ENCODE measurements around the gene SAMD4B.
A peak's percentile ranks its signal among the peaks of the same experiment; 100 is the strongest.
"Not testable (repeated sequence)": the region's sequence is repeated elsewhere in the genome, so short reads cannot be mapped to it uniquely, and the experiment has no call there.

SAMD4B gene

GRCh38 chr19:39332738-39333137 lies 9.5 kb upstream of the SAMD4B start:
- not testable (repeated sequence) for H3K9me3 Mint-ChIP-seq; ATAC-seq (replicated peaks); H3K27me3 Mint-ChIP-seq; DNase-seq
- H3K4me3 Mint-ChIP-seq = peak overlapping the region; percentile 99
- H3K36me3 Mint-ChIP-seq (ENCODE audit: insufficient read depth) = peaks cover 71% of the 10 kb centered on the region
- H3K4me1 Mint-ChIP-seq (ENCODE audit: low read depth in 2 of 2) = peaks cover 46 to 54% of the 10 kb centered on the region in 2 donors
- peak overlapping the region in 1 of 2 donors; percentile 32 for H3K27ac Mint-ChIP-seq

- peaks cover 64% of the 10 kb centered on the region for H3K36me3 Mint-ChIP-seq (ENCODE audit: insufficient read depth)
- no peak overlapping the region for H3K27ac Mint-ChIP-seq
- no peak for DNase-seq
- H3K4me3 Mint-ChIP-seq = peak overlapping the region; percentile 99
- H3K27me3 Mint-ChIP-seq = no peaks in the 10 kb centered on the region
- peaks cover 43 to 47% of the 10 kb centered on the region in 2 donors for H3K4me1 Mint-ChIP-seq (ENCODE audit: low read depth in 2 of 2)
- H3K9me3 Mint-ChIP-seq = no peaks in the 10 kb centered on the region
- ATAC-seq (replicated peaks) = no peak
These were observed 8.7 kb upstream of the SAMD4B start for GRCh38 chr19:39333507-39333906.

- DNase-seq (no peak), ATAC-seq (replicated peaks) (no peak)
- Mint-ChIP-seq H3K9me3 (no peaks in the 10 kb centered on the region), H3K27me3 (no peaks in the 10 kb centered on the region), H3K36me3 (ENCODE audit: insufficient read depth) (peaks cover 55% of the 10 kb centered on the region), H3K4me1 (ENCODE audit: low read depth in 2 of 2) (peaks cover 35 to 37% of the 10 kb centered on the region in 2 donors), H3K27ac (peak overlapping the region; percentile 97 to 99), H3K4me3 (peak overlapping the region; percentile 99)
These were observed 7.7 kb upstream of the SAMD4B start for GRCh38 chr19:39334444-39334976.

- Mint-ChIP-seq H3K27ac (peak overlapping the region; percentile 97 to 99), H3K36me3 (ENCODE audit: insufficient read depth) (peaks cover 51% of the 10 kb centered on the region), H3K4me1 (ENCODE audit: low read depth in 2 of 2) (peaks cover 31 to 37% of the 10 kb centered on the region in 2 donors), H3K4me3 (peak overlapping the region; percentile 99), H3K27me3 (no peaks in the 10 kb centered on the region), H3K9me3 (no peaks in the 10 kb centered on the region)
- ATAC-seq (replicated peaks) (peak; percentile 40), DNase-seq (no peak)
These were observed 7.1 kb upstream of the SAMD4B start for GRCh38 chr19:39335168-39335548.

- H3K9me3 Mint-ChIP-seq = no peaks in the 10 kb centered on the region
- H3K4me3 Mint-ChIP-seq = peak overlapping the region; percentile 99
- DNase-seq (no peak), ATAC-seq (replicated peaks) (no peak)
- H3K36me3 Mint-ChIP-seq (ENCODE audit: insufficient read depth) = peaks cover 44% of the 10 kb centered on the region
- H3K4me1 Mint-ChIP-seq (ENCODE audit: low read depth in 2 of 2) = peaks cover 33 to 45% of the 10 kb centered on the region in 2 donors
- H3K27me3 Mint-ChIP-seq = no peaks in the 10 kb centered on the region
- H3K27ac Mint-ChIP-seq = peak overlapping the region; percentile 97 to 99
These were observed 5.7 kb upstream of the SAMD4B start for GRCh38 chr19:39336483-39336882.

- Mint-ChIP-seq H3K9me3 (no peaks in the 10 kb centered on the region), H3K4me1 (ENCODE audit: low read depth in 2 of 2) (peaks cover 42 to 57% of the 10 kb centered on the region in 2 donors), H3K27ac (peak overlapping the region; percentile 28 to 42), H3K27me3 (no peaks in the 10 kb centered on the region), H3K36me3 (ENCODE audit: insufficient read depth) (peaks cover 26% of the 10 kb centered on the region), H3K4me3 (no peak overlapping the region)
- DNase-seq (no peak), ATAC-seq (replicated peaks) (no peak)
These were observed 2.5 kb upstream of the SAMD4B start for GRCh38 chr19:39339674-39340073.

GRCh38 chr19:39340156-39340555 lies 2.1 kb upstream of the SAMD4B start:
- H3K9me3 Mint-ChIP-seq; H3K27me3 Mint-ChIP-seq; ATAC-seq (replicated peaks); DNase-seq: not testable (repeated sequence)
- H3K36me3 Mint-ChIP-seq (ENCODE audit: insufficient read depth) = peaks cover 24% of the 10 kb centered on the region
- peak overlapping the region in 1 of 2 donors; percentile 42 for H3K27ac Mint-ChIP-seq
- H3K4me3 Mint-ChIP-seq = peak overlapping the region; percentile 95 to 97
- peaks cover 41 to 57% of the 10 kb centered on the region in 2 donors for H3K4me1 Mint-ChIP-seq (ENCODE audit: low read depth in 2 of 2)

GRCh38 chr19:39341129-39341718 lies 997 bp upstream of the SAMD4B start:
- ATAC-seq (replicated peaks) (no peak), DNase-seq (no peak)
- Mint-ChIP-seq H3K4me1 (ENCODE audit: low read depth in 2 of 2) (peaks cover 41 to 57% of the 10 kb centered on the region in 2 donors), H3K36me3 (ENCODE audit: insufficient read depth) (peaks cover 16% of the 10 kb centered on the region), H3K27ac (peak overlapping the region; percentile 91 to 92), H3K9me3 (no peaks in the 10 kb centered on the region), H3K27me3 (no peaks in the 10 kb centered on the region), H3K4me3 (peak overlapping the region; percentile 95 to 97)

- Mint-ChIP-seq H3K9me3 (no peaks in the 10 kb centered on the region), H3K36me3 (ENCODE audit: insufficient read depth) (peaks cover 16% of the 10 kb centered on the region), H3K27me3 (no peaks in the 10 kb centered on the region), H3K27ac (peak overlapping the region; percentile 91 to 95), H3K4me1 (ENCODE audit: low read depth in 2 of 2) (peaks cover 46 to 62% of the 10 kb centered on the region in 2 donors), H3K4me3 (peak overlapping the region; percentile 78 to 85)
- no peak for ATAC-seq (replicated peaks)
- no peak for DNase-seq
These were observed 555 bp downstream of the SAMD4B start for GRCh38 chr19:39342647-39343305.

- Mint-ChIP-seq H3K27ac (peak overlapping the region; percentile 76 to 91), H3K36me3 (ENCODE audit: insufficient read depth) (peaks cover 18% of the 10 kb centered on the region), H3K4me1 (ENCODE audit: low read depth in 2 of 2) (peaks cover 51 to 66% of the 10 kb centered on the region in 2 donors), H3K4me3 (no peak overlapping the region), H3K27me3 (no peaks in the 10 kb centered on the region), H3K9me3 (no peaks in the 10 kb centered on the region)
- ATAC-seq (replicated peaks) = no peak
- no peak for DNase-seq
These were observed 3.7 kb downstream of the SAMD4B start for GRCh38 chr19:39345956-39346355.

GRCh38 chr19:39347332-39348164 lies 5.3 kb downstream of the SAMD4B start:
- Mint-ChIP-seq H3K4me1 (ENCODE audit: low read depth in 2 of 2) (peaks cover 42 to 63% of the 10 kb centered on the region in 2 donors), H3K4me3 (no peak overlapping the region), H3K36me3 (ENCODE audit: insufficient read depth) (peaks cover 18% of the 10 kb centered on the region), H3K9me3 (no peaks in the 10 kb centered on the region), H3K27me3 (no peaks in the 10 kb centered on the region), H3K27ac (peak overlapping the region; percentile 15 to 45)
- ATAC-seq (replicated peaks) (no peak), DNase-seq (no peak)

- Mint-ChIP-seq H3K36me3 (ENCODE audit: insufficient read depth) (peaks cover 28% of the 10 kb centered on the region), H3K27me3 (no peaks in the 10 kb centered on the region), H3K4me1 (ENCODE audit: low read depth in 2 of 2) (peaks cover 29 to 47% of the 10 kb centered on the region in 2 donors), H3K4me3 (no peak overlapping the region), H3K9me3 (no peaks in the 10 kb centered on the region), H3K27ac (no peak overlapping the region)
- ATAC-seq (replicated peaks) = no peak
- no peak for DNase-seq
These were observed 7.1 kb downstream of the SAMD4B start for GRCh38 chr19:39349326-39349725.

GRCh38 chr19:39350156-39350555 lies 7.9 kb downstream of the SAMD4B start:
- Mint-ChIP-seq H3K36me3 (ENCODE audit: insufficient read depth) (peaks cover 36% of the 10 kb centered on the region), H3K9me3 (no peaks in the 10 kb centered on the region), H3K4me1 (ENCODE audit: low read depth in 2 of 2) (peaks cover 22 to 39% of the 10 kb centered on the region in 2 donors), H3K27me3 (no peaks in the 10 kb centered on the region), H3K4me3 (no peak overlapping the region), H3K27ac (no peak overlapping the region)
- no peak for DNase-seq
- ATAC-seq (replicated peaks) = no peak
